ENCODE data around the gene CCDC175. TPM values are rescaled to one million over a fixed set of nuclear protein-coding genes. Genes with fewer than 3 reads are reported as not detected.

The CCDC175 gene
- total and polyA plus RNA-seq, 4 donors: not detected

DNA sequence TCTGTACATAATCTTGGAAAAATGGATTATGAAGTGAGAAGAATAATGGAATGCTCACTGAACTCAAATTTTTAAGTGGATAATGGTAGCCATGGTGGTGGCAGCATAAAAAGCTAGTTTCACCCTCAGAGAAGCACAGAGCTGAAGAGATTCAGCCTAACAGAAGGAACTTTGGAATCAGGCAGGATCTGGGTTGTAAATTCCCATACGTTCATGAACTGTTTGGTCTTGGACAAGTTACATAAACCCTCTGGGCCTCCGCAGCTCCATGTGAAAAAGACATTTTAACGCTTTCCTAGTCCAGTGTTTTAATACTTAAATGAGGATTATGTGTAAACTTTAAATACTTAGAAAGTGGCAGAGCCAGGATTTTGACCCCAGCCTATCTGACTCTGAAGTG is 65.6 kb downstream of the CCDC175 start (continued):
- TF ChIP-seq, protein P1, sequence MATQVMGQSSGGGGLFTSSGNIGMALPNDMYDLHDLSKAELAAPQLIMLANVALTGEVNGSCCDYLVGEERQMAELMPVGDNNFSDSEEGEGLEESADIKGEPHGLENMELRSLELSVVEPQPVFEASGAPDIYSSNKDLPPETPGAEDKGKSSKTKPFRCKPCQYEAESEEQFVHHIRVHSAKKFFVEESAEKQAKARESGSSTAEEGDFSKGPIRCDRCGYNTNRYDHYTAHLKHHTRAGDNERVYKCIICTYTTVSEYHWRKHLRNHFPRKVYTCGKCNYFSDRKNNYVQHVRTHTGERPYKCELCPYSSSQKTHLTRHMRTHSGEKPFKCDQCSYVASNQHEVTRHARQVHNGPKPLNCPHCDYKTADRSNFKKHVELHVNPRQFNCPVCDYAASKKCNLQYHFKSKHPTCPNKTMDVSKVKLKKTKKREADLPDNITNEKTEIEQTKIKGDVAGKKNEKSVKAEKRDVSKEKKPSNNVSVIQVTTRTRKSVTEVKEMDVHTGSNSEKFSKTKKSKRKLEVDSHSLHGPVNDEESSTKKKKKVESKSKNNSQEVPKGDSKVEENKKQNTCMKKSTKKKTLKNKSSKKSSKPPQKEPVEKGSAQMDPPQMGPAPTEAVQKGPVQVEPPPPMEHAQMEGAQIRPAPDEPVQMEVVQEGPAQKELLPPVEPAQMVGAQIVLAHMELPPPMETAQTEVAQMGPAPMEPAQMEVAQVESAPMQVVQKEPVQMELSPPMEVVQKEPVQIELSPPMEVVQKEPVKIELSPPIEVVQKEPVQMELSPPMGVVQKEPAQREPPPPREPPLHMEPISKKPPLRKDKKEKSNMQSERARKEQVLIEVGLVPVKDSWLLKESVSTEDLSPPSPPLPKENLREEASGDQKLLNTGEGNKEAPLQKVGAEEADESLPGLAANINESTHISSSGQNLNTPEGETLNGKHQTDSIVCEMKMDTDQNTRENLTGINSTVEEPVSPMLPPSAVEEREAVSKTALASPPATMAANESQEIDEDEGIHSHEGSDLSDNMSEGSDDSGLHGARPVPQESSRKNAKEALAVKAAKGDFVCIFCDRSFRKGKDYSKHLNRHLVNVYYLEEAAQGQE (IDR thresholded peaks at IDR 0.05): no peak
- TF ChIP-seq HNF4A (conservative IDR thresholded peaks at IDR 0.05): no peak

DNA sequence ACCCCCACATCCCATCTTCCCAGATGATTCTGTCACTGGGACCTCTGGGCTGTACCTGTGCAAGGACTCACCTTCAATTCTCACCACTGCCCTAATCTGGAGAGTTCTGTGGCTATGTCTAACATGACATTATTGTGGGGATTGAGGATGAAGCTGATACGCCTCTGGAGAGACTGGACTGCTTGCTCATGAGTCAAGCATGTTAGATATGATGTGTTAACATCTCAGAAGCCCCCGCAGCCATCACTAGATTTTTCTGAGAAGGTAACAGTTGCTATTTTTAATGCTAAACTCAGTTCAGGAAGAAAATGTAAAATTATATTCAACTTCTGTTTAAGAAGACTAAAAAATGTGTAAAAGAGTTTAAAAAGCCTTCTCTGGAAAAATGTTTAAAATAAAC is 66.6 kb downstream of the CCDC175 start:
- no peak for TF ChIP-seq EGR1 (IDR thresholded peaks at IDR 0.05; ENCODE audit: low read depth in 2 of 2)
- TF ChIP-seq JUND (IDR thresholded peaks at IDR 0.05): no peak
- TF ChIP-seq NR2F2 (IDR thresholded peaks at IDR 0.05): no peak
- no peak for TF ChIP-seq FOXA1 (IDR thresholded peaks at IDR 0.05)
- TF ChIP-seq RXRA (IDR thresholded peaks at IDR 0.05): no peak
- no peak for TF ChIP-seq YY1 (IDR thresholded peaks at IDR 0.05)
- TF ChIP-seq, protein P2, sequence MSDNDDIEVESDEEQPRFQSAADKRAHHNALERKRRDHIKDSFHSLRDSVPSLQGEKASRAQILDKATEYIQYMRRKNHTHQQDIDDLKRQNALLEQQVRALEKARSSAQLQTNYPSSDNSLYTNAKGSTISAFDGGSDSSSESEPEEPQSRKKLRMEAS (IDR thresholded peaks at IDR 0.05): no peak
- TF ChIP-seq SP1 (IDR thresholded peaks at IDR 0.05): no peak
- no peak for TF ChIP-seq TAF1 (conservative IDR thresholded peaks at IDR 0.05)
- TF ChIP-seq, protein P3, sequence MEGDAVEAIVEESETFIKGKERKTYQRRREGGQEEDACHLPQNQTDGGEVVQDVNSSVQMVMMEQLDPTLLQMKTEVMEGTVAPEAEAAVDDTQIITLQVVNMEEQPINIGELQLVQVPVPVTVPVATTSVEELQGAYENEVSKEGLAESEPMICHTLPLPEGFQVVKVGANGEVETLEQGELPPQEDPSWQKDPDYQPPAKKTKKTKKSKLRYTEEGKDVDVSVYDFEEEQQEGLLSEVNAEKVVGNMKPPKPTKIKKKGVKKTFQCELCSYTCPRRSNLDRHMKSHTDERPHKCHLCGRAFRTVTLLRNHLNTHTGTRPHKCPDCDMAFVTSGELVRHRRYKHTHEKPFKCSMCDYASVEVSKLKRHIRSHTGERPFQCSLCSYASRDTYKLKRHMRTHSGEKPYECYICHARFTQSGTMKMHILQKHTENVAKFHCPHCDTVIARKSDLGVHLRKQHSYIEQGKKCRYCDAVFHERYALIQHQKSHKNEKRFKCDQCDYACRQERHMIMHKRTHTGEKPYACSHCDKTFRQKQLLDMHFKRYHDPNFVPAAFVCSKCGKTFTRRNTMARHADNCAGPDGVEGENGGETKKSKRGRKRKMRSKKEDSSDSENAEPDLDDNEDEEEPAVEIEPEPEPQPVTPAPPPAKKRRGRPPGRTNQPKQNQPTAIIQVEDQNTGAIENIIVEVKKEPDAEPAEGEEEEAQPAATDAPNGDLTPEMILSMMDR (IDR thresholded peaks at IDR 0.05; ENCODE audit: low read depth, low read length, missing input control): no peak
- no peak for TF ChIP-seq HNF4G (IDR thresholded peaks at IDR 0.05)
- Histone ChIP-seq H3K9me3 (ENCODE audit: control insufficient read depth in 4 of 4, low read length in 3 of 4) (no peaks in the 10 kb centered on the region), H3K4me1 (ENCODE audit: control insufficient read depth in 4 of 4, insufficient read depth in 4 of 4, low read length in 3 of 4) (no peaks in the 10 kb centered on the region), H3K27ac (ENCODE audit: low read depth in 1 of 2, low read length in 2 of 2) (no peak overlapping the region), H3K9ac (ENCODE audit: low read depth in 1 of 2, low read length in 2 of 2) (no peak overlapping the region), H3K36me3 (ENCODE audit: control insufficient read depth in 4 of 4, insufficient read depth in 3 of 4, low read depth in 1 of 4, low read length in 3 of 4) (peaks cover 0 to 1% (median 0%) of the 10 kb centered on the region in 4 donors), H3K4me3 (ENCODE audit: low read depth in 1 of 3, low read length in 3 of 3) (no peak overlapping the region), H3K27me3 (ENCODE audit: control insufficient read depth in 4 of 4, insufficient read depth in 4 of 4, low read length in 3 of 4) (no peaks in the 10 kb centered on the region)
- 88% methylated on average over 2 of the region's 2 CpGs for WGBS
- DNase-seq (ENCODE audit: low spot score): no peak

DNA sequence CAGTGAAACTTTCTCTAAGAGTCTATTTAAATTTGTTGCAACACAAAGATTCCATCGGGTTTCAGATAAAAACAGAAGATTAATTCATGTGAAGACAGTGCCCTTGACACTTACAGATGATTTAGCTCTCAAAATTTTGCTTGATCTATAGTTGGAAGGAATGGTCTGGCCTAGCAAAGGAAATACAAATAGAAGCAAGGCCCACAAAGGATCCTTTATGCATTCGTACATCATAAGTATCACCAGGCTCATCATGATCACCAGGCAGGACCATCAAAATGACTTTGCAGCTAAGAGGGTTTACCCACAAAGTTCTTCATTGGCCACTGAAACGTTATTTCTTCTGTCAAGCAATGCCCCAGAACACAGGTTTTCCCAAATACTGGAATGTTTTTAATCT is 67.5 kb downstream of the CCDC175 start:
- H3K4me1 ChIP-seq (ENCODE audit: control insufficient read depth in 4 of 4, insufficient read depth in 4 of 4, low read length in 3 of 4): no peaks in the 10 kb centered on the region
- H3K36me3 ChIP-seq (ENCODE audit: control insufficient read depth in 4 of 4, insufficient read depth in 3 of 4, low read depth in 1 of 4, low read length in 3 of 4): peaks cover 1 to 6% (median 2%) of the 10 kb centered on the region in 4 donors
- H3K27ac ChIP-seq (ENCODE audit: low read depth in 1 of 2, low read length in 2 of 2): no peak overlapping the region
- WGBS: 89% methylated on average over 3 of the region's 3 CpGs
- H3K27me3 ChIP-seq (ENCODE audit: control insufficient read depth in 4 of 4, insufficient read depth in 4 of 4, low read length in 3 of 4): no peaks in the 10 kb centered on the region
- H3K9ac ChIP-seq (ENCODE audit: low read depth in 1 of 2, low read length in 2 of 2): no peak overlapping the region
- TF ChIP-seq FOXA2 (IDR thresholded peaks at IDR 0.05): no peak
- TF ChIP-seq, protein P4, sequence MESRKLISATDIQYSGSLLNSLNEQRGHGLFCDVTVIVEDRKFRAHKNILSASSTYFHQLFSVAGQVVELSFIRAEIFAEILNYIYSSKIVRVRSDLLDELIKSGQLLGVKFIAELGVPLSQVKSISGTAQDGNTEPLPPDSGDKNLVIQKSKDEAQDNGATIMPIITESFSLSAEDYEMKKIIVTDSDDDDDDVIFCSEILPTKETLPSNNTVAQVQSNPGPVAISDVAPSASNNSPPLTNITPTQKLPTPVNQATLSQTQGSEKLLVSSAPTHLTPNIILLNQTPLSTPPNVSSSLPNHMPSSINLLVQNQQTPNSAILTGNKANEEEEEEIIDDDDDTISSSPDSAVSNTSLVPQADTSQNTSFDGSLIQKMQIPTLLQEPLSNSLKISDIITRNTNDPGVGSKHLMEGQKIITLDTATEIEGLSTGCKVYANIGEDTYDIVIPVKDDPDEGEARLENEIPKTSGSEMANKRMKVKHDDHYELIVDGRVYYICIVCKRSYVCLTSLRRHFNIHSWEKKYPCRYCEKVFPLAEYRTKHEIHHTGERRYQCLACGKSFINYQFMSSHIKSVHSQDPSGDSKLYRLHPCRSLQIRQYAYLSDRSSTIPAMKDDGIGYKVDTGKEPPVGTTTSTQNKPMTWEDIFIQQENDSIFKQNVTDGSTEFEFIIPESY (IDR thresholded peaks at IDR 0.05): no peak
- TF ChIP-seq, protein P2 (IDR thresholded peaks at IDR 0.05): no peak
- DNase-seq (ENCODE audit: low spot score): no peak
- H3K9me3 ChIP-seq (ENCODE audit: control insufficient read depth in 4 of 4, low read length in 3 of 4): no peaks in the 10 kb centered on the region
- H3K4me3 ChIP-seq (ENCODE audit: low read depth in 1 of 3, low read length in 3 of 3): no peak overlapping the region
